Kidney glomerular epithelial cell (primary cell): Measurements from ENCODE around the gene KLHL26.
"Not testable (repeated sequence)": the region's sequence is repeated elsewhere in the genome, so short reads cannot be mapped to it uniquely, and the experiment has no call there.

Experiments
- DNase-seq: peaks from one replicate; lab custom pipeline; 2025; lab: John Stamatoyannopoulos, UW

The KLHL26 gene

GRCh38 chr19:18600692-18601397, 36.0 kb upstream of the KLHL26 start:
- DNase-seq, result not testable (repeated sequence)

GRCh38 chr19:18601875-18602274, 35.0 kb upstream of the KLHL26 start:
- DNase-seq, result no peak

GRCh38 chr19:18603255-18603957, 33.4 kb upstream of the KLHL26 start:
- DNase-seq, result no peak

GRCh38 chr19:18603958-18604819, 32.6 kb upstream of the KLHL26 start:
- no peak for DNase-seq

- no peak for DNase-seq
Observed at GRCh38 chr19:18604820-18605159, 32.0 kb upstream of the KLHL26 start.

GRCh38 chr19:18605196-18605545, 31.7 kb upstream of the KLHL26 start:
- DNase-seq, result no peak

GRCh38 chr19:18605546-18606280, 31.1 kb upstream of the KLHL26 start:
- DNase-seq, result no peak

GRCh38 chr19:18606281-18607225, 30.3 kb upstream of the KLHL26 start, which contains the start of gene CRLF1:
TSS of gene CRLF1 (minus strand) at chr19:18606799. CDS start at chr19:18606656, 143 bp downstream.
- DNase-seq, result no peak

GRCh38 chr19:18607226-18608101, 29.4 kb upstream of the KLHL26 start:
- DNase-seq, result no peak

- no peak for DNase-seq
Observed at GRCh38 chr19:18608102-18608804, 28.6 kb upstream of the KLHL26 start.

- no peak for DNase-seq
Observed at GRCh38 chr19:18608805-18609716, 27.8 kb upstream of the KLHL26 start.

GRCh38 chr19:18609717-18610051, 27.1 kb upstream of the KLHL26 start:
- no peak for DNase-seq

GRCh38 chr19:18610245-18610555, 26.6 kb upstream of the KLHL26 start:
- DNase-seq, result no peak

GRCh38 chr19:18610556-18611326, 26.1 kb upstream of the KLHL26 start:
- DNase-seq, result no peak

GRCh38 chr19:18611327-18612050, 25.3 kb upstream of the KLHL26 start:
- DNase-seq, result no peak

- DNase-seq, result no peak
Observed at GRCh38 chr19:18612051-18612771, 24.6 kb upstream of the KLHL26 start.
